Body of pancreas (tissue), 4 donors: ENCODE data around the gene DNAI1. TPM values are rescaled to one million over a fixed set of nuclear protein-coding genes. Genes with fewer than 3 reads are reported as not detected.

Experiments used
- ATAC-seq: fragments of 150-250 bp; one replicate; pipeline ENCODE4 v1.9.1; 2016
- DNase-seq, 4 donors: peaks; one replicate each; pipeline ENCODE4 v3.0.0-alpha.2; 2019
- H3K27ac ChIP-seq, 4 donors: fragments of 200-600 bp; sonication (generic); 1 replicate in 3 of 4; 2 replicates in 1 of 4; pipeline versions ENCODE4 v1.5.1 to v1.6.1; 2016 to 2019; ENCODE audit warnings: mild to moderate bottlenecking in 1 of 4, mixed read lengths in 1 of 4, moderate library complexity in 1 of 4
- H3K27me3 ChIP-seq, 2 donors: fragments of 200-600 bp; sonication (generic); one replicate each; pipeline ENCODE4 v1.6.0; 2016; ENCODE audit warnings: mild to moderate bottlenecking in 1 of 2
- H3K36me3 ChIP-seq, 2 donors: fragments of 200-600 bp; sonication (generic); replicated peaks in 1 of 2; 2 replicates each; pipeline ENCODE4 v1.5.1; 2016; ENCODE audit warnings: low read depth in 2 of 2; ENCODE audit not compliant: insufficient read depth in 1 of 2
- H3K4me1 ChIP-seq: fragments of 200-600 bp; sonication (generic); one replicate; pipeline ENCODE4 v1.6.0; 2016
- H3K4me3 ChIP-seq, 2 donors: fragments of 200-600 bp; sonication (generic); 1 replicate in 1 of 2; 2 replicates in 1 of 2; pipeline ENCODE4 v1.5.1; 2016 to 2019
- H3K9me3 ChIP-seq, 3 donors: fragments of 200-600 bp; sonication (generic); 1 replicate in 2 of 3; 2 replicates in 1 of 3; pipeline ENCODE4 v1.5.1; 2016
- POLR2A ChIP-seq, 3 donors: fragments of 450-650 bp; IDR thresholded peaks; one replicate each; pipeline ENCODE4 v1.6.1; 2016; ENCODE audit warnings: antibody characterized with exemption in 3 of 3, mild to moderate bottlenecking in 2 of 3
- WGBS, 2 donors: methylation state at CpG; one replicate each; pipeline ENCODE4 v1.1.5; 2017; 5-methylcytosine and 5-hydroxymethylcytosine counted together
- intact Hi-C: fragments of 100-400 bp; cut with DNase I; formaldehyde crosslinking; loops from one replicate; pipeline ENCODE4 v1.15.1; 2023
- total RNA-seq, 2 donors: library from RNA; depleted of rRNA; stranded (reverse); fragments of >200 nt; gene quantifications; one replicate each; pipeline ENCODE4 v1.1.0, GENCODE V29; 2016
- TF ChIP-seq, protein P1 (sequence below), 7 experiments: fragments of 450-650 bp in 4 of 7; fragments of 200-600 bp in 3 of 7; sonication (generic) in 3 of 7; IDR thresholded peaks; one replicate each; pipeline ENCODE4 v1.5.1; 2016 to 2019; ENCODE audit warnings: antibody characterized with exemption in 7 of 7

Gene DNAI1
- total RNA-seq, 2 donors from 2014 or later: 0.99 to 2.1 TPM

DNA sequence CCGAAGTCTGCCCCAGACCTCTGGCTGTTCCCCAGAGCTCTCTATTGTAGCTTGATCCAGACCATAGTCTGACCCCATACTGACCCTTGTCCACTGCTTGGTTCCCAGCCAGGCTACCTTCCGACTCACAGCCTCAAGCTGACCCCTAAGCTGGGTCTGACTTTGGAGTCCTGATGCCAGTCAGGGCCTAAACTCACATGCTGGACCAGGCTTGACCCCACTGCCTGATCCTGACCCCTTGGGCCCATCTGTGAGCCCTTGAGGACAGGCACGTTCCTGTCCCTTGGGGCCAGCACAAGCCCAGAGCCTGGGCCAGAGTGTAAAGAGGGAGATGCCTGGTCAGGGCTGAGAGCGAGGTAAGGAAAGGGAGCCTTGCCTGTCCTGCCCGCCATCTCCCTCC, 96.9 kb downstream of the DNAI1 start:
- intact Hi-C loops: no loop called here
- TF ChIP-seq POLR2A (IDR thresholded peaks at IDR 0.05): no peak
- TF ChIP-seq, protein P1, sequence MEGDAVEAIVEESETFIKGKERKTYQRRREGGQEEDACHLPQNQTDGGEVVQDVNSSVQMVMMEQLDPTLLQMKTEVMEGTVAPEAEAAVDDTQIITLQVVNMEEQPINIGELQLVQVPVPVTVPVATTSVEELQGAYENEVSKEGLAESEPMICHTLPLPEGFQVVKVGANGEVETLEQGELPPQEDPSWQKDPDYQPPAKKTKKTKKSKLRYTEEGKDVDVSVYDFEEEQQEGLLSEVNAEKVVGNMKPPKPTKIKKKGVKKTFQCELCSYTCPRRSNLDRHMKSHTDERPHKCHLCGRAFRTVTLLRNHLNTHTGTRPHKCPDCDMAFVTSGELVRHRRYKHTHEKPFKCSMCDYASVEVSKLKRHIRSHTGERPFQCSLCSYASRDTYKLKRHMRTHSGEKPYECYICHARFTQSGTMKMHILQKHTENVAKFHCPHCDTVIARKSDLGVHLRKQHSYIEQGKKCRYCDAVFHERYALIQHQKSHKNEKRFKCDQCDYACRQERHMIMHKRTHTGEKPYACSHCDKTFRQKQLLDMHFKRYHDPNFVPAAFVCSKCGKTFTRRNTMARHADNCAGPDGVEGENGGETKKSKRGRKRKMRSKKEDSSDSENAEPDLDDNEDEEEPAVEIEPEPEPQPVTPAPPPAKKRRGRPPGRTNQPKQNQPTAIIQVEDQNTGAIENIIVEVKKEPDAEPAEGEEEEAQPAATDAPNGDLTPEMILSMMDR (IDR thresholded peaks at IDR 0.05): no peak
- no peak for ATAC-seq
- Histone ChIP-seq H3K27ac (no peak overlapping the region), H3K4me1 (peaks cover 11% of the 10 kb centered on the region), H3K27me3 (no peaks in the 10 kb centered on the region), H3K4me3 (no peak overlapping the region), H3K9me3 (no peaks in the 10 kb centered on the region), H3K36me3 (no peaks in the 10 kb centered on the region)
- DNase-seq: no peak
- WGBS, 2 donors: 78 to 87% methylated on average over 4 to 5 of the region's 5 CpGs

DNA sequence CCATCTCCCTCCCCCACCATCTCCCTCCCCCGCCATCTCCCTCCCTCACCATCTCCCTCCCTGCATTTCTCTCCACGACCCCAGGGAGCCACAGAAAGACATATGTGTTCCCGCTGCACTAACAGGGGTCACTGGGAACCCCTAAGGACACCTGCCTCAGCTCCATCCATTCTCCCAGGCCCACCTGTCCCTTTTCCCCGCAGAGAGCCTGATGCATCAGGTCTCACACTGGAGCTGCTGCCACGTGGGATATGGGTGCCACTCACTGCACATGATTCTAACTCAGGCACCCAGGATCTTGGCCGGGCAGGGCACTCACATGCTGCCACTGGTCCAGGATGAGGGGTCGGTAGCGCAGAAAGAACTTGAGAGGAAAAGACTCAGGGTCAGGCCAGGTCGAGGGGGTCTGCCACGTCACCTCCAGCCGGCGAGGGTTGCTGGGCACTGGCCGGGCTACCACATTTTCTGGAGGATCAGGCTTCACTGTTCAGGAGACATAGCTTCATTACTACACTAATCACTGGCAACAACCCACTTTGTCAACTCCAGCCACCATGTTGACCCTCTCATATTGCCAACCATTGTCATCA, 97.4 kb downstream of the DNAI1 start:
- WGBS, 2 donors: 72 to 80% methylated on average over 11 to 13 of the region's 13 CpGs
- H3K27ac ChIP-seq: no peak overlapping the region
- no peak overlapping the region for H3K4me3 ChIP-seq
- peaks cover 11% of the 10 kb centered on the region for H3K4me1 ChIP-seq
- ATAC-seq: no peak
- no peak for DNase-seq
- intact Hi-C loops: no loop called here
- no peaks in the 10 kb centered on the region for H3K9me3 ChIP-seq
- no peaks in the 10 kb centered on the region for H3K36me3 ChIP-seq
- TF ChIP-seq, protein P1 (IDR thresholded peaks at IDR 0.05): no peak
- TF ChIP-seq POLR2A (IDR thresholded peaks at IDR 0.05): no peak
- no peaks in the 10 kb centered on the region for H3K27me3 ChIP-seq

DNA sequence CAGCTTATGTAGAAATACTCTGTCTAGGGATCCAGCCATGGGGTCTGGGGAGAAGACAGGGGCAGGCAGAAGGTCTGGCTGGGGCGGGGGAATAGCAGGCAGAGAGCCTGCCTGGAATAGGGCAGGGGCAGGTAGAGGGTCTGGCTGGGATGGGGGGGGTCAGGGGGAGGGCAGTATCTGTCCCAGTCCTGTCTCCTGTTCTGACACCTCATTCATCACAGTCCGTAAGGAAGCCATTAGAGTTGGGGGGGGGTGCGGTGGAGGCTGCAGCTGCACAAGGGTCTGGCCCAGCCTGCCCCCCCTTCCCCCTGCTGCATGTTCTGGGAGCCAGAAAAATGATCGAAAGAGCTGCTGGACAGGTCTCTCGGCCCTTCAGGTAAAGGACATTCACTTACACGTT, 98.3 kb downstream of the DNAI1 start:
- no peaks in the 10 kb centered on the region for H3K27me3 ChIP-seq
- intact Hi-C loops: no loop called here
- H3K36me3 ChIP-seq: no peaks in the 10 kb centered on the region
- DNase-seq (no peak), ATAC-seq (no peak)
- peaks cover 11% of the 10 kb centered on the region for H3K4me1 ChIP-seq
- 53 to 58% methylated on average over 6 of the region's 6 CpGs for WGBS, 2 donors
- no peak overlapping the region for H3K4me3 ChIP-seq
- H3K9me3 ChIP-seq: no peaks in the 10 kb centered on the region
- no peak for TF ChIP-seq POLR2A (IDR thresholded peaks at IDR 0.05)
- TF ChIP-seq, protein P1 (IDR thresholded peaks at IDR 0.05): no peak
- H3K27ac ChIP-seq: no peak overlapping the region

DNA sequence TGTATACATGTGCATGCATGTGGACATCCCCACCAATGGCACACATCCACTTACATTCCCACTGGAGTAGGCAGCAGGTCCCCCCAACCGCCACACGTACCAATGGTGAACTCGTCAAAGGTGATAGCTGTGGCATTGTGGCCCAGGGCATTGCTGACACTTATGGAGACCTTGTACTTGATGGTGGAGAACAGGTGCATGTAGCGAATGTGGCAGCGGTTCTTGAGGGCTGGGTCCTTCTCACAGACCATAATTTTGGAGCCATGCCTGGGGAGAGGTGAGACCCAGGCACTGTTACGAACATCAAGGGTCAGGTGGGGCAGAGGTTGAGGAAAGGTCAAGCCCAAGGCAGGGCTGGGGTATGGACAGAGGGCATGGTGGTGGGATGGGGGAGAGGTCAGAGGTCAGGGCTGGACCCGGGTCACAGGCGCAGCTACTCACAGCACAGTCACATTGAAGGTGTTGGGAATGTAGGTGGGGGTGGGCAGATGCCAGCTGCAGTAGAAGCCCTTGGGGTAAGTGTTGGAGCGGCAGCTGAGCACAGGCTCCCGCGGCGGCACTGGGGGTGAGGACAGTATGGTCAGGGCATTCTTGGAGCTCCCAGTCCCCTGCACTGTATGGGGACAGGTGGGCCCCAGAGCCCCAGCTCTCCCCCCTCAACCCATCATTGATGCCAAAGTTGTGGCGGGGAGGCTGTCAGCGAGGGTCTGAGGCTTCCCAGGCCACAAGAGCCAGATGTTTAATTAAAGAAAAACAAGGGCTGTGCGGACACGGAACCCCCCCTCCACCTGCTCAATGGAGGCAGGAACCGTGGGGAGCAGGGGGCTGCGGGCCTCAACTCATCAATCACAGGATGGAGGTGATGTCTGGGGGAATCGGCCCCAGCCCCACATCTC, 99.1 kb downstream of the DNAI1 start:
- TF ChIP-seq POLR2A (IDR thresholded peaks at IDR 0.05): no peak
- TF ChIP-seq, protein P1 (IDR thresholded peaks at IDR 0.05): no peak
- 70 to 74% methylated on average over 7 to 19 of the region's 19 CpGs for WGBS, 2 donors
- Histone ChIP-seq H3K4me3 (no peak overlapping the region), H3K27me3 (no peaks in the 10 kb centered on the region), H3K27ac (no peak overlapping the region), H3K36me3 (no peaks in the 10 kb centered on the region), H3K4me1 (peaks cover 11% of the 10 kb centered on the region), H3K9me3 (no peaks in the 10 kb centered on the region)
- ATAC-seq (no peak), DNase-seq (no peak)
- intact Hi-C loops: no loop called here
